HT-29 (cell line): ENCODE measurements around the gene IFT25. TPM values are rescaled to one million over a fixed set of nuclear protein-coding genes. Genes with fewer than 3 reads are reported as not detected.
A peak's percentile ranks its signal among the peaks of the same experiment; 100 is the strongest.
"Not testable (repeated sequence)": the region's sequence is repeated elsewhere in the genome, so short reads cannot be mapped to it uniquely, and the experiment has no call there.

Source experiments
- DNase-seq: peaks from one replicate; pipeline ENCODE4 v3.0.0-alpha.2; 2015; ENCODE audit warnings: low spot score
- total RNA-seq: library from RNA; depleted of rRNA; stranded (reverse); fragments of >200 nt; shearing (Covaris generic); gene quantifications from 2 replicates; pipeline ENCODE4 v1.2.3, GENCODE V29; 2014; rRNA removed

The IFT25 gene
- total RNA-seq, result 29.1 and 31.7 TPM in 2 replicates

GRCh38 chr1:53945433-53946251, at the start of gene IFT25:
Gene IFT25 (minus strand): TSS chr1:53945699. CDS start chr1:53940082, 5,617 bp downstream.
- peak; percentile 96 for DNase-seq

DNA sequence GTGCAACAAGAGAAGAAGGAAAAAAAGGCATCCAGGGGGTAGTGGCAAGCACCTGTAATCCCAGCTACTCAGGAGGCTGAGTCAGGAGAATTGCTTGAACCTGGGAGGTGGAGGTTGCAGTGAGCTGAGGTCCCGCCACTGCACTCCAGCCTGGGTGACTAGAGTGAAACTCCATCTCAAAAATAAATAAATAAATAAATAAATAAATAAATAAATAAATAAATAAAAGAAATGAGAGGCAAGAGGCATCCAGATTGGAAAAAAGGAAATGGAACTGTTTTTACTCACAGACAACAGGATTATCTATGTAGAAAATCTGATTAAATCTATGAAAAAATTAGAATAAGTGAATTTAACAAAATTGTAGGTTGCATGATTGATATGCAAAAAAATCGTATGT, 49.0 kb upstream of the IFT25 start:
- not testable (repeated sequence) for DNase-seq

- DNase-seq, result peak; percentile 57
Observed at GRCh38 chr1:53992085-53992874, 46.8 kb upstream of the IFT25 start.

DNA sequence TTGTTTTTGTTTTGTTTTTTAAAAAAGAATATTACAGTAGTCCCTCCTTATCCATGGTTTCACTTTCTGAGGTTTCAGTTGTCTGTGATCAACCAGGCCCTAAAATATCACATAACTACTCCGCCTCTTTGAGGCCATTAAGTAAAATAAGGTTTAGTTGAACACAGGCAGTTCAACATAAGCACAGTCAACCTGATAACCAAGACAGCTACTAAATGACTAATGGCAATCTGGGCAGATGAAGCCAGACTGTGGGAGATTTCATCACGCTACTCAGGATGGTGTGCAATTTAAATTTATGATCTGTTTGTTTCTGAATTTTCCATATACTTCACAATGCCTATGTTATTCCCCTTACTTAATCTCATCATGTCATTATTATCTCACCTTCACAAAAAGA, 42.4 kb upstream of the IFT25 start:
- no peak for DNase-seq

- no peak for DNase-seq
Observed at GRCh38 chr1:53986458-53986857, 41.0 kb upstream of the IFT25 start.

GRCh38 chr1:53984726-53985125, 39.2 kb upstream of the IFT25 start:
- DNase-seq, result no peak

- peak; percentile 65 for DNase-seq
Observed at GRCh38 chr1:53982763-53983104, 37.2 kb upstream of the IFT25 start.

GRCh38 chr1:53982034-53982762, 36.7 kb upstream of the IFT25 start:
- DNase-seq, result peak; percentile 11

GRCh38 chr1:53981220-53981619, 35.7 kb upstream of the IFT25 start:
- no peak for DNase-seq

DNA sequence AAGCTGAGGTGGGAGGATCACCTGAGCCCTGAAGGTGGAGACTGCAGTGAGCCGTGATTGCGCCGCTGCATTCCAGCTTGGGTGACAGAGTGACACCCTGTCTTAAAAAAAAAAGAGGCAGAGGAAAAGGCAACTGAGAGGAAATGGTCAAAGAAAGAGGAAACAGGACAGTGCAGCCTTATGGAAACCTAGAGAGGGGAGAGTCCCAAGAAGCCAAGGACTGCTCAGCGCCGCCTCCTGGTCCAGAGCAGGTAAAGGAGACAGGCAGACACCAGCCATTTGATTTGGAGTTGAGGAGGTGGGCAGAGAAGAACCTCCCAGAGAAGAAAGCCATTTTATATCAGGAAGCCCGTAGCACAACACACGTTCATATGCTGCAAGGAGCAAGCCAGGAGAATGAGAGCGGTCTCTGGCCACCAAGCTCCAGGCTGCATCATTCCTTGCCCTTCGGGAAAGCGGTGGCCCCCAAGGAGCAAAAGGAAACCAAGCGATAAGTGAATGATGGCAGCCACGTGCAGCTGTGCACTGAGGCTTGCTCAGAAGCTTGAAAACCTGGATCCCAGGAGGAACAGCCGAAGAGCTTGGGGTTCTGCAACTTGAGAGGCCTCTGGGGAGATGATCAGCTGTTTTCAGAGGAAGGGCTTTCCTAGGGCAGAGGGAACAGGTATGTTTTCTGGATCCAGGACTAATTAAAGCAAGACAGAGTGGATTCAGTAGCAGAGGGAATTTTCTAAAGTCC, 34.4 kb upstream of the IFT25 start:
- no peak for DNase-seq

DNA sequence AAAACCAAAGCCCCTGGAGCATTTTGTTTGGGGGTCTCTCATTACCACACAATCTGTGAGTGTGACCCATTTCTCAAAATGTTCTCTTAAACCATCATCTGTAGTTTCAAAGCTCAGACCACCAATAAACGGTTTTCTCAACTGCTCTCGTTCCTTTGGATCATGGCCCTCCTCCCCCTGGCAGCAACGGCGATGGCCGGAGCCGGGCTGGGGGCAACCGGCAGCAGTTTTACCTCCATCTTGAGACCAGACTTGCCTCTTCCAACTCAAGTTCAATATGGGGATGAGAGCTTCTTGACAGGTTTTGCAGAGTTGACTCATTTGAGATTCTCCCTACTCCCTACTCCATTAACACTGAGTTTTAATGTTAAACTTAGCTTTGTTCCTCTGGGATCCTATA, 30.4 kb upstream of the IFT25 start:
- no peak for DNase-seq

DNA sequence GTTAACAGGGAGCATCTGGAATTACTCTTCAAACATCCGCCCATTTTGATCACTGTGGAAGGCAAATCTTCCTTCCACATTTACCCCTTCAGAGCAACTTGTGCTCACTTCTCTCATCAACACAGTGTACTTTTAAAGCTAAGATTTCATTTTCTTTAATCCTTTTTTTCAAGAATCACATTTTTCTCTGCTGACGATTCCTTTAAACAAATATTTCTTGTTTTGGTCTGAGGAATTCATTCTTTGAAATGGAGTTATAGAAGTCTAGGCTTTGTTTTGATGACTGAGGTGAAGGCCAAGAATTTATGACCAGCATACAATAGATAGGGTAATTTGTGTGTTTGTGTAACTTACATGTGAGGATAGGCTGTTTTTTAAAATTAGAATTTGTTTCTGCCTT, 26.2 kb upstream of the IFT25 start:
- no peak for DNase-seq

- DNase-seq, result not testable (repeated sequence)
Observed at GRCh38 chr1:53969323-53969722, 23.8 kb upstream of the IFT25 start.

DNA sequence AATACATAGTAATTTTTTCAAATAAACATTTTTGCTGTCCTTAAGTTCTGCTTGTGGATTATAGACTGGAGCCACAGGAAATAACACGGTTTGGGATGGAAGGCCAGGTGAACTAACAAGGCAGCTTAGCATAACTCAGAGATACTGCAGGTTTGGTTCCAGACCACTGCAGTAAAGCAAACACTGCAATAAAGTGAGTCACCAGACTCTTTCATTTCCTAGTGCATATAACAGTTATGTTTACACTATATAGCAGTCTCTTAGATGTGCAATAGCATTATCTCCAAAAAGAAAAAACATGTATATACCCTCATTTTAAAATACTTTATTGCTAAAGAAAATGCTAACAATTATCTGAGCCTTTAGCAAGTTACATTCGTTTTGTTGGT, 22.6 kb upstream of the IFT25 start:
- DNase-seq, result no peak

DNA sequence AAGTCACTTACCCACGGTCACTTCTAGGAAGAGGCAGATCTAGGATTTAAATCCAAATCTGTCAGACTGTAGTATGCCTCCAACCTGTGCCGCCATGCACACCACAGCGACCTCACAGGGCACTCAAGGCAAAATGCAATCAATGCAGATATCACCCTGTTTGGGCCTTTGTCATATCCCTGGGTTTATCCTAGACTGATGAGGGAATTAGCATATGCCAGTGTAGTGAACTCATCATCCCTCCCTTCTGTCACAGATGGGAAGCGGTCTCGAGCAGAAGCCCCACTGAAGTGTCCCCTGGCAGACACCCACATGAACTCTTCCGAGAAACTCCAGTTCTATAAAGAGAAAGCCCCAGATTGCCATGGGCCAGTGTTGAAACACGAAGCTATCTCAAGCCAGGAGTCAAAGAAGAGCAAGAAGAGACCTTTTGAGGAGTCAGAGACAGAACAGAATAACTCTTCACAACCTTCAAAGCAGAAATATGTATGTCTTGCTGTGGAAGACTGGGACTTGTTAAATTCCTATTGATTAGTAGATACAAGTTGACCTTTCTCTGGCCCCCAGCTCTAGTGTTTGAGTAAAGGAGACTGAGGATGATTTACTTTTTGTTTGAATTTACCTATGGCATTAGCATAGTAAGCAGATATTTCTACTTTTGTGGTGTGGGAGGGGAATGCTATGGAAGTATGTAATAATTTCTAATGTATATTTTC, 22.1 kb upstream of the IFT25 start:
- no peak for DNase-seq

GRCh38 chr1:53966794-53967193, 21.3 kb upstream of the IFT25 start:
- DNase-seq, result no peak

GRCh38 chr1:53964109-53964508, 18.6 kb upstream of the IFT25 start:
- no peak for DNase-seq

- DNase-seq, result no peak
Observed at GRCh38 chr1:53963460-53963859, 18.0 kb upstream of the IFT25 start.

DNA sequence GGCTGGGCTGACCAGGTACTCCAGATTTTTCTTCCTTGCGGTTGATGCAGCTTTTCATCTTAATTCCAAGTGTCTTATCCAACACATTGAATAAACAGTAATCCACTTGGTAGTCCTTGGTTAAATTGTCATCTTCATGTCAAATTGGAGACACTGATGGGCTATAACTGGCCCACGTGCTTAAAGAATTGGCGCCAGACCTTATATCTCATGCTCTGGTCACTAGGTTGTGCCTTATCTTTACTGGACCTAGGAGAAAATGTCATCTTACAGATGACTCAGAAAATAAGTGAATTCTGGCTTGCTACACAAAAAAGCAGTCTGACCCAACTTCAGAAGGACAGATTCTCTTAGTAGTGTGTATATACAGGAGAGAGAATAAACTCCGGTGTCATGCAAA, 16.9 kb upstream of the IFT25 start:
- DNase-seq, result no peak

- peak; percentile 69 for DNase-seq
Observed at GRCh38 chr1:53959664-53960250, 14.3 kb upstream of the IFT25 start.
